Ovary (tissue), 9 donors: ENCODE data around the gene TSHZ2. TPM values are rescaled to one million over a fixed set of nuclear protein-coding genes. Genes with fewer than 3 reads are reported as not detected.
A peak's percentile ranks its signal among the peaks of the same experiment; 100 is the strongest.

Experiments
- DNase-seq, 5 donors: peaks; one replicate each; pipeline ENCODE4 v3.0.0-alpha.2; 2019 to 2020
- H3K27ac ChIP-seq, 2 donors: fragments of 200-600 bp; one replicate each; pipeline versions ENCODE4 v1.5.1 to v1.8.0; 2019 to 2022
- H3K27me3 ChIP-seq: fragments of 200-600 bp; one replicate; pipeline ENCODE4 v1.8.0; 2022
- H3K36me3 ChIP-seq: fragments of 200-600 bp; sonication (generic); one replicate; pipeline ENCODE4 v1.5.1; 2019
- H3K4me1 ChIP-seq: one replicate; pipeline ENCODE4 v1.8.1; 2013; ENCODE audit warnings: mild to moderate bottlenecking, moderate library complexity; ENCODE audit not compliant: insufficient read depth
- H3K4me3 ChIP-seq: fragments of 200-600 bp; sonication (generic); one replicate; pipeline ENCODE4 v1.5.1; 2017
- H3K9me3 ChIP-seq, 2 donors: fragments of 200-600 bp in 1 of 2; sonication (generic) in 1 of 2; one replicate each; pipeline versions ENCODE4 v1.5.1 to v1.8.1; 2013 to 2019; ENCODE audit warnings: mild to moderate bottlenecking in 1 of 2, moderate library complexity in 1 of 2
- CTCF ChIP-seq, 3 donors: fragments of 450-650 bp in 2 of 3; fragments of 200-600 bp in 1 of 3; IDR thresholded peaks; one replicate each; pipeline versions ENCODE4 v1.5.1 to v1.8.0; 2016 to 2022; ENCODE audit warnings: antibody characterized with exemption in 3 of 3, mild to moderate bottlenecking in 1 of 3
- EP300 ChIP-seq: sonication (generic); formaldehyde crosslinking; IDR thresholded peaks from one replicate; pipeline ENCODE4 v1.6.1; 2017; ENCODE audit warnings: antibody characterized with exemption
- POLR2A ChIP-seq: fragments of 450-650 bp; IDR thresholded peaks from one replicate; pipeline ENCODE4 v1.6.1; 2017; ENCODE audit warnings: antibody characterized with exemption, mild to moderate bottlenecking, moderate library complexity
- WGBS, 3 donors: extraction: QIAGEN DNeasy Blood & Tissue Kit in 1 of 3; methylation state at CpG; one replicate each; pipeline versions ENCODE4 v1.1.5 to v1.1.7; 2013 to 2017; 5-methylcytosine and 5-hydroxymethylcytosine counted together
- intact Hi-C, 4 donors: fragments of 100-400 bp; cut with DNase I; formaldehyde crosslinking; loops; one replicate each; pipeline versions ENCODE4 v1.11.0 to v1.15.1; 2022 to 2023
- polyA plus RNA-seq, 2 donors: library from polyadenylated mRNA; stranded (reverse); fragments of 200-250 nt in 1 of 2; fragments of 350-450 nt in 1 of 2; fragmentation: Illumina TruSeq in 1 of 2; extraction: RNeasy Lipid Tissue Mini Kit (QIAGEN cat#74804) in 1 of 2; gene quantifications; one replicate each; pipeline ENCODE4 v1.2.3, GENCODE V29; 2013 to 2014
- total RNA-seq, 7 donors: library from RNA; depleted of rRNA in 2 of 7; stranded (reverse); fragments of >200 nt in 2 of 7; fragmentation: NEBNext Ultra II Directional in 3 of 7; extraction: Animal tissue kit (Norgen Biotek cat#: 25700) in 3 of 7; gene quantifications; one replicate each; pipeline versions ENCODE4 v1.1.0 to v1.2.4, GENCODE V29; 2016 to 2023
- donor health status: DM: no; HTN: no; CAD: no; lungs with moderate emphysema.
- donor health status: DM: no; HTN: no; CAD: no.
- donor health status: Bipolar disorder and iron deficiency.
- donor health status: DM: yes; HTN: yes; CAD: no.
- donor health status: DM: no; HTN: no; CAD: no.
- donor health status: DM: yes; HTN: yes; CAD: no.

TSHZ2 gene
- total and polyA plus RNA-seq, 9 donors = 18.2 to 113 (median 40.2) TPM

DNA sequence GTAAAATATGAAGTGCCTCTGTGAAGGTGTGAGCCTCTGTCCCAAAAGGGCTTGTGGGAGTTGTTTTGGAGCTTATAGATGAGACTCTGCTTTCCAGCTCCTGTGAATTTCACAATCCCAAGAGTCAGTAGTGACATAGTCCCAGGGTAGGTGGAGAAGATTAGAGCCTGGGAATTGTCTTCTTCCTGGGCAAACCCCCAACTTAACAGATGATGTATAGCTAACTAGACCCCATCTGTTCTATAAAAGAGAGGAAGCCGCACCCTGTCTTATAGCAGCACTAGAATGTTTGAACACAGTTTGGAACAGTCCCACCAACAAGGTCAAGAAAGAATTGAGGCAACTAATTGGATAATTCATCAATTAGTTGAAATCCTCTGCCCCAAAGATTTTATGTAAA is 326.8 kb downstream of the TSHZ2 start:
- TF ChIP-seq EP300 (no peak), POLR2A (no peak), CTCF (IDR thresholded peaks at IDR 0.05) (no peak)
- DNase-seq = no peak
- Histone ChIP-seq H3K9me3 (no peaks in the 10 kb centered on the region), H3K27ac (no peak overlapping the region), H3K36me3 (no peaks in the 10 kb centered on the region), H3K4me1 (peaks cover 17% of the 10 kb centered on the region), H3K27me3 (no peaks in the 10 kb centered on the region), H3K4me3 (no peak overlapping the region)
- intact Hi-C loops = no loop called here
- WGBS, 3 donors = 96 to 100% (median 96%) methylated on average over 1 of the region's 1 CpG

- H3K27ac ChIP-seq = no peak overlapping the region
- H3K4me3 ChIP-seq = no peak overlapping the region
- no peaks in the 10 kb centered on the region for H3K36me3 ChIP-seq
- no peaks in the 10 kb centered on the region for H3K9me3 ChIP-seq
- intact Hi-C loops = no loop called here
- WGBS, 3 donors = 17 to 24% (median 23%) methylated on average over 4 of the region's 4 CpGs
- no peak for DNase-seq
- peaks cover 17% of the 10 kb centered on the region for H3K4me1 ChIP-seq
- H3K27me3 ChIP-seq = no peaks in the 10 kb centered on the region
- no peak for TF ChIP-seq CTCF (IDR thresholded peaks at IDR 0.05)
- TF ChIP-seq EP300 = no peak
- TF ChIP-seq POLR2A = no peak
Observed at GRCh38 chr20:53299831-53300230, 327.7 kb downstream of the TSHZ2 start.

- Histone ChIP-seq H3K36me3 (no peaks in the 10 kb centered on the region), H3K9me3 (no peaks in the 10 kb centered on the region), H3K27ac (no peak overlapping the region), H3K4me1 (peaks cover 14% of the 10 kb centered on the region), H3K4me3 (no peak overlapping the region), H3K27me3 (no peaks in the 10 kb centered on the region)
- WGBS, 3 donors = 96 to 97% (median 97%) methylated on average over 13 of the region's 13 CpGs
- DNase-seq = no peak
- TF ChIP-seq CTCF (IDR thresholded peaks at IDR 0.05) = no peak
- no peak for TF ChIP-seq EP300
- TF ChIP-seq POLR2A = no peak
- intact Hi-C loops = no loop called here
Observed at GRCh38 chr20:53301869-53302268, 329.7 kb downstream of the TSHZ2 start.

DNA sequence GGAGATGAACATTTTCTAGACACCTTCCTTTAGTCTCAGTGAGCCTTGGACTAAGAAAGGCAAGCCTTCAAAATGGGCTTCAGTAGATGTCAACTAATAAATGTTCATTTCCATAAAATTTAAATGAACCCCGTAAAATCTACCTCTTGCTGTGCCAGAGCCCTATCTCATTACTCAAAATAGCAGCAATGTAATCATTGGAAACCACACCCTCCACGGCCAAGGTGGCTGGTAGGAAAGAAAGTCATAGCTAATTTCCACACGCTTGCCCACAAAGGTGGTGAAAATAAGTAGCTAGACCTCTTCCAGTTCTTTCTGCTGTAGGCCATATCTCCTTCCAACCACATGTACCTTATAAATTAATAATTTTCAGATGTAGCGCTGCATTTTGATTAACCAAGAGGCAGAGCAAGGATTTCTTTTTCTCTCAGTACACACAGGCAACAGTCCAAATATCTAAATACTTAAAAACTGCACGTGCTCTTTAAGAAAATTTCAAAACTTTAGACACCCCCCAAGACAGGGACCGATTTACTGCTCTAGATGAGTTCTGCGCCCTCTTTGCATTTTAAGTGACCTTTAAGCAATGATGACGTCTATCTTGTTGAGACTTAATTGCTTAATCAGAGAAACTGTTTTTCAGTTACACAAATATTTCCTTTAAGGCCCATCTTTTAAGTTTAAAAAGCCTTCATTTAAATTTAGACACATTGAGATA is 330.7 kb downstream of the TSHZ2 start:
- no peaks in the 10 kb centered on the region for H3K36me3 ChIP-seq
- WGBS, 3 donors = 34 to 47% (median 44%) methylated on average over 8 of the region's 8 CpGs
- peaks cover 12% of the 10 kb centered on the region for H3K4me1 ChIP-seq
- TF ChIP-seq CTCF (IDR thresholded peaks at IDR 0.05) = no peak
- no peak for TF ChIP-seq EP300
- no peak for TF ChIP-seq POLR2A
- no peaks in the 10 kb centered on the region for H3K27me3 ChIP-seq
- H3K9me3 ChIP-seq = no peaks in the 10 kb centered on the region
- H3K27ac ChIP-seq = peak overlapping the region in 1 of 2 donors; percentile 27
- no peak for DNase-seq
- H3K4me3 ChIP-seq = no peak overlapping the region
- intact Hi-C loops = no loop called here
